HepG2 (cell line): ENCODE data around the gene CRISPLD2.

Source experiments
- POLR2AphosphoS5 ChIP-seq: IDR thresholded peaks from 2 replicates; pipeline ENCODE4 v1.6.1; 2012; ENCODE audit warnings: low read depth, low read length
- TF ChIP-seq, protein P1 (sequence below): sonication (generic); formaldehyde crosslinking; IDR thresholded peaks from 2 replicates; pipeline ENCODE4 v1.5.0; 2020; ENCODE audit warnings: mild to moderate bottlenecking, missing genetic modification reagents, moderate library complexity

DNA sequence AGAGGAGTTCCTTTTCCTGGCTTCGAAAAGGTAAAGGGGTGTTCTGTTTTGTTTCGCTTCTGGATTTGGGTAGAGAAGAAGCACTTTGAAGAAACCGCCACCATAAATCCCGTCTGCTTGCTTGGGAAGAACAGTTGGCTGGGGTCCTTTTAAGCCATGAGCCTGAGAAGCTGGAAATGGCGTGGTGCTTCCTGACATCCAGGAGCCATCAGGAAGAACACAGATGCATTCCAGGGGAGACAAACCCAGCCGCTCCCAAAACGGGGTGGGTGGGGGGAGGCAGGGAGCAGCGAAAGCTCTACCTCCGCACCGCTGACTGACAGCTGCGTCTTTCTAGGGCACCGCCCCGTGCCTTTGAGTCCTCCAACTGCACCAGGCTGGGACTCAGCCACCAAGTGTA lies 99.9 kb downstream of the CRISPLD2 start:
- TF ChIP-seq, protein P1, sequence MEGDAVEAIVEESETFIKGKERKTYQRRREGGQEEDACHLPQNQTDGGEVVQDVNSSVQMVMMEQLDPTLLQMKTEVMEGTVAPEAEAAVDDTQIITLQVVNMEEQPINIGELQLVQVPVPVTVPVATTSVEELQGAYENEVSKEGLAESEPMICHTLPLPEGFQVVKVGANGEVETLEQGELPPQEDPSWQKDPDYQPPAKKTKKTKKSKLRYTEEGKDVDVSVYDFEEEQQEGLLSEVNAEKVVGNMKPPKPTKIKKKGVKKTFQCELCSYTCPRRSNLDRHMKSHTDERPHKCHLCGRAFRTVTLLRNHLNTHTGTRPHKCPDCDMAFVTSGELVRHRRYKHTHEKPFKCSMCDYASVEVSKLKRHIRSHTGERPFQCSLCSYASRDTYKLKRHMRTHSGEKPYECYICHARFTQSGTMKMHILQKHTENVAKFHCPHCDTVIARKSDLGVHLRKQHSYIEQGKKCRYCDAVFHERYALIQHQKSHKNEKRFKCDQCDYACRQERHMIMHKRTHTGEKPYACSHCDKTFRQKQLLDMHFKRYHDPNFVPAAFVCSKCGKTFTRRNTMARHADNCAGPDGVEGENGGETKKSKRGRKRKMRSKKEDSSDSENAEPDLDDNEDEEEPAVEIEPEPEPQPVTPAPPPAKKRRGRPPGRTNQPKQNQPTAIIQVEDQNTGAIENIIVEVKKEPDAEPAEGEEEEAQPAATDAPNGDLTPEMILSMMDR (CRISPR knock-in tag) = no peak
- no peak for TF ChIP-seq POLR2AphosphoS5
